GM18505 (cell line): ENCODE data around the gene AARS2.
A peak's percentile ranks its signal among the peaks of the same experiment; 100 is the strongest.
"Not testable (repeated sequence)": the region's sequence is repeated elsewhere in the genome, so short reads cannot be mapped to it uniquely, and the experiment has no call there.

Source experiments
- ATAC-seq: cut with Tn5 transposase; IDR thresholded peaks from one replicate; pipeline ENCODE4 v1.9.1; 2021; ENCODE audit not compliant: unreplicated experiment
- POLR2A ChIP-seq: IDR thresholded peaks from 4 replicates; pipeline ENCODE4 v1.6.1; 2011; ENCODE audit warnings: borderline replicate concordance; ENCODE audit not compliant: insufficient read depth, insufficient read length; ENCODE audit errors: extremely low read depth

AARS2 gene

DNA sequence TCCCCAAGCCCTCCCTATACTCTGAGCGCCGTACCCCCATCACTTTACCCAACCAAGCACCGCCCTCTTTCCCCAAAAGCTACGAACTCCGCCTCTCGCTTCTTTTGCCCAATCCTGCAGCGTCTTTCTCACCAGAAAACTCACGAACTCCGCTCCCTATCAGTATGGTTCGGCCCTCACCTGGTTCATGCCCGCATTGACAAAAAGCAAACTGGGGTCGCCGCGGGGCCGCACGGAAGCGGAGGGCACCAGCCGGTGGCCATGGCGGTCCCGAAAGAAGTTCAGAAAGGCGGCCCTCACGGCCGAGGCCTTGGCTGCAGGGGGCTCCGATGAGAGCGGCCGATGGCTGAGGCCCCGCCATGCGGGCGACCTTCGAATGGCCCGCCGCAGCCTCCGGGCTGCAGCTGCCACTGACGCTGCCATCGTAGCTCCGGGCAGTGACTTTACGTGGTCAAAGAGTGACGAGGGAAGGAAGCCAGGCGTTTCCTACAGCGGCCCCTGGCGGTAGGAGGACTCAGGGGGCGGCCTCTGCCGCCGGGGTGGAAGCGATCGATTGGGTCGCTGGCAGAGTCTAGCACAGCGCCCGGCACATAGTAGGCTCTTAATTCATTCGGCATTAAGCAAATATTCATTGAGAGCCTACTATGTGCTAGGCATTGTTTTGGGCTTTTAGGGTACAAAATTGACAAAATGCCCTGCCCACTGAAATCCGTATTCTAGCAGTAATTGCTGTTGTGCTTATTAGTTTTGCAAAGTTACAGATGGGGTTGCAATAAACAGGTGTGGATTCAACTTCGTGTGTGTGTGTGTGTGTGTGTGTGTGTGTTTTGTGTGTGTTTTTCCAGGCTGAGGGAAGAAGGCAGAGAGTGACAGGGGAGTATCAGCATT, at the start of gene AARS2:
TSS of gene AARS2 (minus strand) at position 447 of the 888 bp plus-strand sequence. CDS start at position 423, 24 bp downstream.
- TF ChIP-seq POLR2A, result peak; percentile 97
- ATAC-seq, result peak; percentile 77

DNA sequence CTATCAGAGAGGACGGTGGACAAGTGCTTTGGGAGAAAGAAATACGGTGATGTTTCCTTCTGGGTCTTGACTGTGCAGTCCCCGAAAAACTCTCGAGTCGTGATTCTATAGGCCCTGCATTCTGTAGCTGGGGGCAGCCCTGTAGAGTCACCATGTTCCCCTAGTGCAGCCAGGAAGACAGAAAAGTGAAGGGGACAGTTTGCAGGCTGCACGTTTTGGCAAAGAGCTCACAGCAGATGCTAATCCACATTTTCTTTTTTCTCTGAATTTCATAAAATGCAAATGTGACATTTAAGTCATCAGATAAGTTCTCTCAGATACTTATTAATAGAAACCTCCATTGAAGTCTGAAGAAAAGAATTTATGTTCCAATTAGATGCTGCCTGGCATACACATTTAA, 48.8 kb upstream of the AARS2 start:
- no peak for ATAC-seq
- TF ChIP-seq POLR2A, result no peak

DNA sequence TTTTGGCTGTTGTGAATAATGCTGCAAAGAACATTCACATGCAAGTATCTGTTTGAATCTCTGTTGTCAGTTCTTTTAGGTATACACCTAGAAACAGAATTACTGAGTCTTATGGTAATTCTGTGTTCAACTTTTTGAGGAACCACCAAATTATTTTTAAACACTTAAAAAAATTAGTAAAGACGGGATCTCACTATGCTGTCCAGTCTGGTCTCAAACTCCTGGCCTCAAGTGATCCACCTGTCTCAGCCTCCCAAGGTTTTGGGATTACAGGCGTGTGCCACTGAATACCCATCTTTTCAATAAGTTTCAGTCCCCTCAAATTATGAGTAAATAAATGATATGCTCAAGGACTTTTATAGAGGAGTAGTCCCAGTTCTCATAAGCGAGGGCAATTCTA, 46.8 kb upstream of the AARS2 start:
- ATAC-seq, result no peak
- TF ChIP-seq POLR2A, result no peak

DNA sequence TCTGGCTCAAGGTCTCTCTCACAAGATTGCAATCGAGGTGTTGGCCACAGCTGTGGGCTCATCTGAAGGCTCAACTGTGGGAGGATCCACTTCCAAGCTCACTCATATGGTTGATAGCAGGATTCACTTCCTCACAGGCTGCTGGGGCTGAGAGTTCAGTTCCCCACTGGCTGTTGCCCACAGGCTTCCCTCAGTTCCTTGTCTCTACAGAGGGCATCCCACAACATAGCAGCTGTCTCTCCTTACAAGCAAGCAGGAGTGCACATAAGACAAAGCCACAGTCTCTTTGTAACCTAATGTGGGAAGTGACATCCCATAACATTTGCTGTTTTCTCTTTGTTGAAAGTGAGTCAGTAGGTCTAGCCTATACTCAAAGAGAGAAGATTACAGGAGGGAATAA, 43.3 kb upstream of the AARS2 start:
- no peak for TF ChIP-seq POLR2A
- ATAC-seq, result no peak

DNA sequence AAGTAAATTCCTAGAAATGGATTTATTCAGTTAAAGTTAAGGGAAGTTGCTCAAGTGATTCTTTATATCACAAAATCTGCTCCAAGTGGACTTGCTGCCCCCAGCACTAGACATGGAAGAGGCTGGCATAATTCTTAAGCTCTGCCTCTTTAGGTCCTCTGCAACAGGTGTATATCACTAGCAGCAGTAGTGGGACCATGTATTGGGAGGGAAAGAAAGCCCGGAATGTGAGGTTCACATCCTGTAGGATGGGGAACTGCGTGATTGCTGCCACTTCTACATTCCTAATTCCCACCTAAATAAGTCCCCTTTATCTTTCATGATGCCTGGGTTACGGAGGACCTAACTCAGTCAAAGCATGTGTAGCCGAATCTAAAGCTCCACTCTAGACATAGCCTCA, 42.5 kb upstream of the AARS2 start:
- ATAC-seq, result no peak
- no peak for TF ChIP-seq POLR2A

DNA sequence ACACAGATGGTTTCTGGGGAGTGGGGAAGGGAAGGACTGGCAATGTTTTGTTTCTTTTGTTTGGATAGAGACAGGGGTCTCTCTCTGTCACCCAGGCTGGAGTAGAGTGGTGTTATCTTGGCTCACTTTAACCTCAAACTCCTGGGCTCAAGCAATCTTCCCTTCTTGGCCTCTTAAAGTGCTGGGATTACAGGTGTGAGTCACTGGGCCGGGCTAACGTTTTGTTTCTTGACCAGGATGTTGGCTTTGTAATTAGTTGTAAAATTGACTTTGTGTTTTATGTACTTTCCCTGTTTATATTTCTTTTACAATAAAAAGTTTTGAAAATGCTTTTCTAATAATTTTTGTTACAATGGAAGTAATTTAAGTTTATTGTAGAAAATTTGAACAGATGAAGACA, 40.2 kb upstream of the AARS2 start:
- no peak for ATAC-seq
- TF ChIP-seq POLR2A, result no peak

DNA sequence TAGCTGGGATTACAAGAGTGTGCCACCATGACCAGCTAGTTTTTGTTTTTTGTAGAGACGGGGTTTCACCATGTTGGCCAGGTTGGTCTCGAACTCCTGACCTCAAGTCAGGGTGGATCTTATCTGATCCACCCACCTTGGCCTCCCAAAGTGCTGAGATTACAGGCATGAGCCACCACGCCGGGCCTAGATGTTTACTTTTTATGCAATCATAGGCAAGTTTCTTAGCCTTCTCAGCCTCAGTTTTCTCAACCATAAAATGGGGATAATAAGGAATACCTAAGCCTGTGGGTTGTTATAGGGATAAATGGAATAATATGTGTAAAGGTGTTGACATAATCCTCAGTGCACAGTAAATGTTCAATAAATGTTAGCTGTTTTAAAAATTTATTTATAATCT, 39.1 kb upstream of the AARS2 start:
- no peak for ATAC-seq
- TF ChIP-seq POLR2A, result no peak

DNA sequence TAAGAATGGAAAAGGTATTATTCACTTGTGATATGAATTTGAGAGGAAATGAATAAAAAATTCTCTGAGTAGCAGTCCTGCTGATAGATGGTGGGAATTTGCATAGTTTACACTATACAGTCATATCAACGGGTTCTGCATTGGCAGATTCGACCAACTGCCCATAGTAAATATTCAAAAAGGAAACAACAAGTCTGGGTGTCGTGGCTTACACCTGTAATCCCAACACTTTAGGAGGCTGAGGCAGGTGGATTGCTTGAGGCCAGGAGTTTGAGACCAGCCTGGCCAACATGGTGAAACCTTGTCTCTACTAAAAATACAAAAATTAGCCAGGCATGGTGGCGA, 37.5 kb upstream of the AARS2 start:
- ATAC-seq, result not testable (repeated sequence)

DNA sequence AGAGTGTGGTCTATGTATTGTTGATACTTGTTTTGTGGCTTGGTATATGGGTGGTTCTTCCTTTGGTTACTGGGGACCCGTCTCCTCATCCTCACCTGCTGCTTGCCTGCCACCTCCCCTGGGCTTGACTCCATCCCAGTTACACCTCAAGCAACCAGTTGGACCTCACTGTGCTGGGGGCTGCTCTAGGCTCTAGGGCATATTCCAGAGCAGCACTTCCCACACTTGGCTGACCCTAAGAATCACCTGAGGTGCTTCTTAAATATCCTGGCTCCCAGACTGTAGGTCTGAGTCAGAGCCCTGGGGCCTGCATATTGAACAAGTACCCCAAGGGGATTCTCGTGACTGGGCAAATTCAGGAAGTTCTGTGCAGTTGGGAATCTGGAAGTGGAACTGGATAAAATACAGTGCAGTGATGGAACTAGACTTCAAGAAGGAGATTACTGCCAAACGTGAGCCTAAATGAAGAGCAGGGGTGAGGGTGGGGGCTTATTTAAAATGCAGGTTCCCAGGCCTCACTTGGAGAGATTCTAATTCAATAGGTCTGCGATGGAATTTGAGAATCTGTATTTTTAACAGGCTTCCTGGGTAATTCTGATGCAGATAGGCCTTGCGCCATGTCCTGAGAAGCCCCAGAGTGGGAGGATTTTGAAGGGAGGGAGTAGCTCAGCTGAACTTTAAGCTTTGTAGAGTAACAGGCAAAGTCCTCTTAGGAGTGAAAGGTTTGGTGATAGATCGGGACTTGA, 36.9 kb upstream of the AARS2 start:
- no peak for TF ChIP-seq POLR2A
- ATAC-seq, result no peak

DNA sequence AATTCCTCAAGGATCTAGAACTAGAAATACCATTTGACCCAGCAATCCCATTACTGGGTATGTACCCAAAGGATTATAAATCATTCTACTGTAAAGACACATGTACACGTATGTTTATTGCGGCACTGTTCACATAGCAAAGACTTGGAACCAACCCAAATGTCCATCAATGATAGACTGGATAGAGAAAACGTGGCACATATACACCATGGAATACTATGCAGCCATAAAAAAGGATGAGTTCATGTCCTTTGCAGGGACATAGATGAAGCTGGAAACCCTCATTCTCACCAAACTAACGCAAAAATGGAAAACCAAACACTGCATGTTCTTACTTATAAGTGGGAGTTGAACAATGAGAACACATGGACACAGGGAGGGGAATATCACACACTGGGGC, 33.7 kb upstream of the AARS2 start:
- not testable (repeated sequence) for ATAC-seq

DNA sequence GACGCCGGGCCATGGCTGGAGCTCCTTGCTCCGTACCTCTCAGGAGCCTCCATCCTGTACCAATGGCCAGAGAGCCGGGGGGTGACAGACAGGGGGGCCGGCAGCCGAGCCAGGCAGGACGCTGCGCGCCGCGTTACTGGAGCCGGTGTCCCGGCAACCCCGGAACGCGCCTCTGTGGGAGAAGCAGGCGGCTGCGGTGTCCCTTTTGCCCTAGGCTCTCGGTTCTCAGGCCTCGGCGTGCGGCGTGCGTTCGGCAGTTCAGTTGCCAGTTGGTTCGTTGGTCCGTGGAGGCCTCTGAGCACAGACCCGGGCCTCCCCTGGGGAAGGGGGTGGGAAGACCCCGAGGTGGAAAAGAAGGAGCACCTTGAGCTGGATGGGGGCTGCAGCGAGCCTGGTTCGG, 29.3 kb upstream of the AARS2 start, which contains the start of gene SPATS1:
TSS of gene SPATS1 (plus strand) at position 162 of the 400 bp plus-strand sequence. CDS start 446 bp downstream, outside the sequence.
- ATAC-seq, result no peak
- no peak for TF ChIP-seq POLR2A

DNA sequence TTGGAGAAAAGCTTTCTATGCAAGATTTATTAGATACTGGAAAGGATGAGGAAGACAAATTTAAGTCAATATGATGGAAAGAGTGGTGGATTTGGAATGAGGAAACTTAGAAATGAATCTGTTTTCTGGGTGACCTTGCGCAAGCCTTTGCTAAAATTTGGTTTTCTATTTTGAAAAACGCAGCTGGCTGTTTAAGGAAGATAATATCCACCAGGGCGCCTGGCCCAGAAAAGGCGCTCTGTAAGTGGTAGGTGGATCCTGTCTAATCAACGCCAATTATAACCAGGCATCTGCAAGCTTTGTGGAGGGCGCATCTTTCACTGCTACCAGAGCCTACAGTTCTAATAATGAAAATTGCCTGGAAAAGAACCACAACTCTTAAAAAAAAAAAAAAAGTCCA, 28.9 kb upstream of the AARS2 start:
- no peak for ATAC-seq
- no peak for TF ChIP-seq POLR2A

DNA sequence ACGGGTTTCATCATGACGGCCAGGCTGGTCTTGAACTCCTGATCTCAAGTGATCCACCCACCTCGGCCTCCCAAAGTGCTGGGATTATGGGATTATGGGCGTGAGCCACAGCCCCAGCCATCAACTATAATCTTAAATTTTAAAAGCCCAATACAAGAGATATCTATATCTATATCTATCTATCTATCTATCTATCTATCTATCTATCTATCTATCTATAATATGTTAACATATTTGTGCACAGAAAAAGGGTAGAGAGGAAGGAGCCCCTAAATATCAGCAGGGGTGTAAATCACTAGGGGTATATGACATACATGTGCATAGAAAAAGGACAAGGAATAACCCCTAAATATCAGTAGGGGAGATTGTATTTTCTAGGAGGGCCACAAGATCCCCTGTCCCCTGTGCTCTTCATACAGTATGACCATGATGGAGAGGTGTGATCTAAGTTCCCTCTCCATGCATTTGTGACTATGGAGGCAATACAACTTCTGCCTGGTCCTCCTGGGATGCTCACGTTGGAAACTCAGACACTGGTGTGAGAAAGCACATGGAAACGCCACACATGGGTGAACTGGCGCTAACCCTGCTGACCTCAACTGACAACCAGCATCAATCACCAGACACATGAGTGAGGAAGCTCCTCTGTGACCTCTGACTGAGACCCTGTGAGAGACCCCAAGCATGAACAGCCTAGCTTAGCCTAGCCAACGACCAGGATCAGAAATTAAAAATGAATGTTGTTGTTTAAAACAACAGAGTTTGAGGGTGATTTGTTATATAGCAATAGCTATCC, 28.1 kb upstream of the AARS2 start:
- ATAC-seq, result no peak

More for the DNA sequence above, 28.1 kb upstream of the AARS2 start:
- TF ChIP-seq POLR2A, result no peak
